HCT116 (cell line): ENCODE data around the gene NUDT16L1.

Source experiments
- EZH2 ChIP-seq: fragments of 200-600 bp; sonication (generic); IDR thresholded peaks from 2 replicates; pipeline ENCODE4 v1.6.1; 2017; ENCODE audit warnings: antibody characterized with exemption, mixed run types
- JUND ChIP-seq: IDR thresholded peaks from 2 replicates; pipeline ENCODE4 v1.6.1; 2012
- RAD21 ChIP-seq: IDR thresholded peaks from 2 replicates; pipeline ENCODE4 v1.6.1; 2012; ENCODE audit warnings: low read depth, mild to moderate bottlenecking
- SIN3A ChIP-seq: IDR thresholded peaks from 2 replicates; pipeline ENCODE4 v1.6.1; 2012; ENCODE audit warnings: low read depth
- TF ChIP-seq, protein P1 (sequence below), 3 experiments: fragments of 200-600 bp in 1 of 3; sonication (generic) in 1 of 3; IDR thresholded peaks in 2 of 3; conservative IDR thresholded peaks in 1 of 3; 2 replicates each; pipeline ENCODE4 v1.5.1; 2012 to 2017; ENCODE audit warnings: low read depth in 2 of 3, low read length in 2 of 3, antibody characterized with exemption in 1 of 3, borderline replicate concordance in 1 of 3, control low read depth in 1 of 3, mild to moderate bottlenecking in 1 of 3, mixed read lengths in 1 of 3, mixed run types in 1 of 3, moderate library complexity in 1 of 3; ENCODE audit not compliant: insufficient read depth in 1 of 3
- TF ChIP-seq, protein P2 (sequence below): IDR thresholded peaks from 2 replicates; pipeline ENCODE4 v1.6.1; 2012

- TF ChIP-seq JUND (no peak), RAD21 (no peak), SIN3A (no peak), EZH2 (no peak)
- TF ChIP-seq, protein P1, sequence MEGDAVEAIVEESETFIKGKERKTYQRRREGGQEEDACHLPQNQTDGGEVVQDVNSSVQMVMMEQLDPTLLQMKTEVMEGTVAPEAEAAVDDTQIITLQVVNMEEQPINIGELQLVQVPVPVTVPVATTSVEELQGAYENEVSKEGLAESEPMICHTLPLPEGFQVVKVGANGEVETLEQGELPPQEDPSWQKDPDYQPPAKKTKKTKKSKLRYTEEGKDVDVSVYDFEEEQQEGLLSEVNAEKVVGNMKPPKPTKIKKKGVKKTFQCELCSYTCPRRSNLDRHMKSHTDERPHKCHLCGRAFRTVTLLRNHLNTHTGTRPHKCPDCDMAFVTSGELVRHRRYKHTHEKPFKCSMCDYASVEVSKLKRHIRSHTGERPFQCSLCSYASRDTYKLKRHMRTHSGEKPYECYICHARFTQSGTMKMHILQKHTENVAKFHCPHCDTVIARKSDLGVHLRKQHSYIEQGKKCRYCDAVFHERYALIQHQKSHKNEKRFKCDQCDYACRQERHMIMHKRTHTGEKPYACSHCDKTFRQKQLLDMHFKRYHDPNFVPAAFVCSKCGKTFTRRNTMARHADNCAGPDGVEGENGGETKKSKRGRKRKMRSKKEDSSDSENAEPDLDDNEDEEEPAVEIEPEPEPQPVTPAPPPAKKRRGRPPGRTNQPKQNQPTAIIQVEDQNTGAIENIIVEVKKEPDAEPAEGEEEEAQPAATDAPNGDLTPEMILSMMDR (IDR thresholded peaks at IDR 0.05 in 2 of 3, conservative IDR thresholded peaks at IDR 0.05 in 1 of 3; ENCODE audit: borderline replicate concordance in 1 of 3, insufficient read depth in 1 of 3, low read depth in 2 of 3, low read length in 2 of 3) = no peak
- TF ChIP-seq, protein P2, sequence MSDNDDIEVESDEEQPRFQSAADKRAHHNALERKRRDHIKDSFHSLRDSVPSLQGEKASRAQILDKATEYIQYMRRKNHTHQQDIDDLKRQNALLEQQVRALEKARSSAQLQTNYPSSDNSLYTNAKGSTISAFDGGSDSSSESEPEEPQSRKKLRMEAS = no peak
Observed at GRCh38 chr16:4649744-4650442, 43.5 kb upstream of the NUDT16L1 start.
